A204.1 (cell line): ENCODE measurements around the gene METTL1.
"Not testable (repeated sequence)": the region's sequence is repeated elsewhere in the genome, so short reads cannot be mapped to it uniquely, and the experiment has no call there.

Experiments used
- FAIRE-seq: peaks from 2 replicates; lab custom pipeline; 2012; peaks lifted over from hg19 to GRCh38; lab: Jason Lieb, UNC

The METTL1 gene

DNA sequence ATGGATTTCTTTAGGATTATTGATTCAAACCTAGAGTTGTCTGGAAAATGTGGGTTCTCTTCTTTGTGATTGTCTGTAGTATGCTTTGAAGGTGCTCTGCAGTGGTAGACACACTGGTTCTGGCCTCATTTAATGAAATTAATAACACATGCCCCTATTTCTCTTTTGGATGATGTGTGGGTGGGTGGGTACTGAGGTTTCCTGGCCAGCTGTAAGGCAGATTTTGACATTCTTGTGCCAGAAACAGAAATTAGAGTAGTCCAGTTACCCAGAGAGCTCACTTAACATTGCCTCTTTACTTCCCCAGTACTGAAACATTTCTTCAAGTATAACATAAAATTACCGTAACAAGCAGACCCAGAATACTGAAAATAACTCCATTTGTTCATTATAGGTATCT, 25.1 kb upstream of the METTL1 start:
- no peak for FAIRE-seq

DNA sequence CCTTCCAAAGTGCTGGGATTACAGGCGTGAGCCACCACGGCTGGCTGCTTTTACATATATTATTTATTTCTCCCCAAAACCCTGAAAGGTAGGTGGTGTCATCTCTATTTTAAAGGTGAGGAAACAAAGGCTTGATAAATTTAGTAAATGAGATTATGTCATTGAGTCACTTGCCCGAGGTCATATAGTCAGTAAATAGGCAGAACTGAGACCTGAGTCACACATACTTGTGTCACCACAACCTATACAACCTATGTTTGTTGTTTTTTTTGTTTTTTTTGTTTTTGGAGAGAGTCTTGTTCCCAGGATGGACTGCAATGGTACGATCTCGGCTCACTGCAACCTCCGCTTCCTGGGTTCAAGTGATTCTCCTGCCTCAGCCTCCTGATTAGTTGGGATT, 23.4 kb upstream of the METTL1 start:
- no peak for FAIRE-seq

- FAIRE-seq = no peak
Measured at GRCh38 chr12:57793920-57794319, 22.0 kb upstream of the METTL1 start.

GRCh38 chr12:57783861-57784260, 12.0 kb upstream of the METTL1 start:
- FAIRE-seq = no peak

- no peak for FAIRE-seq
Measured at GRCh38 chr12:57783466-57783801, 11.5 kb upstream of the METTL1 start.

- FAIRE-seq = no peak
Measured at GRCh38 chr12:57782608-57783465, 10.9 kb upstream of the METTL1 start, which contains the start of gene TSFM. Gene TSFM (plus strand): TSS chr12:57782787. CDS start chr12:57782802, 15 bp downstream.

- FAIRE-seq = no peak
Measured at GRCh38 chr12:57782243-57782607, 10.3 kb upstream of the METTL1 start.

DNA sequence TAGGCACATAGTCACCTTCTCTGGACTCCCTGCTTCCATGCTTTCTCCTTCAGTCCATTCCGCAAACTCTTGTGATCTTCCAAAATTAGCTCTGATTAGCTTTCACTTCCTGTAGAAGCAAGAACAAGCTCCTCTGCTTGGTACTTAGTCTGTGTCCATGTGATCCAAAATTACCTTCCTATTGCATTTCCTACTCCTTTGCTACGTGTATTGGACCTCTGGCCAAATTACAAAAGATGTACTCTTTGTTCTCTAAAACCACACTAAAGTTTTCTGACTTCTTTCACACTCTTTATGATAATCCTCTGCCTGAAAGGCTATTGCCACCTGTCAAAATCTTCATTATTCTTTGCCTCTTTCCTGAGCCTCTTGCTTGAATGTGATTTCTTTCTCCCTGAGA, 9.9 kb upstream of the METTL1 start:
- FAIRE-seq = no peak

DNA sequence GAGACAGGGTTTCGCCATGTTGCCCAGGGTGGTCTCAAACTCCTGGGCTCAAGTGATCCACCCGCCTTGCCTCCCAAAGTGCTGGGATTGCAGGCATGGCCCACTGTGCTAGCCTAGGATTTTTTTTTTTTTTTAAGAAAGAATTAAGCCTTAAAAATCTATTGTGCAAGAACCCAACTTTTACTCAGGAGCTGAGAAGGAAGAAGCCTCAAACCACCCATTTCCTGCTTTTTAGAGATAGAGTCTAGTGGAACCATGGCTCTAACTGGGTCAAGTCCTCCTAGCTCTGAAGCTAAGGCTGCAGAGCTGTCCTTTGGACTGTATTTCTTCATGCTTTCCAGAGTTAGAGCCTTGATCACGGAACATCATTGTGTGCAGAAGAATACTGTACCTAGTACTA, 9.3 kb upstream of the METTL1 start:
- FAIRE-seq = no peak

DNA sequence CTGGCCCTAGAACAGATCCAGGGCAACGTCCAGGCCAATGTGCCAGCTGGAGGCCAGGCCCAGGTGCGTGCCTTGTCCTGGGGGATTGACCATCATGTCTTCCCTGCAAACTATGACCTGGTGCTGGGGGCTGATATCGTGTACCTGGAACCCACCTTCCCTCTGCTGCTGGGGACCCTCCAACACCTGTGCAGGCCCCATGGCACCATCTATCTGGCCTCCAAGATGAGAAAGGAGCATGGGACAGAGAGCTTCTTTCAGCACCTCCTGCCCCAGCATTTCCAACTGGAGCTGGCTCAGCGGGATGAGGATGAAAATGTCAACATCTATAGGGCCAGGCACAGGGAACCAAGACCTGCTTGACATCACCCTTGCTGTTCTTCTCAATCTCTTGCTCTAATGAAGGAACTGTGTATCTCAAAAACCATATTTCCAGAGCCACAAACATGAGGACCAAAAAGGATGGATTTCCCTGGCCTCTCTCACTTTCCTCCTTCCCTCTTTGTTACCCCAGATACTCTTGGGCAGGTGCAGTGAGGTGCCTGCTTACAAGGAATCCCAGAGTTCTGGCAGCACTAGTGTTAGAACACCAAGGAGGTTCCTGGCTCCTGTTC, 8.5 kb upstream of the METTL1 start:
- no peak for FAIRE-seq

DNA sequence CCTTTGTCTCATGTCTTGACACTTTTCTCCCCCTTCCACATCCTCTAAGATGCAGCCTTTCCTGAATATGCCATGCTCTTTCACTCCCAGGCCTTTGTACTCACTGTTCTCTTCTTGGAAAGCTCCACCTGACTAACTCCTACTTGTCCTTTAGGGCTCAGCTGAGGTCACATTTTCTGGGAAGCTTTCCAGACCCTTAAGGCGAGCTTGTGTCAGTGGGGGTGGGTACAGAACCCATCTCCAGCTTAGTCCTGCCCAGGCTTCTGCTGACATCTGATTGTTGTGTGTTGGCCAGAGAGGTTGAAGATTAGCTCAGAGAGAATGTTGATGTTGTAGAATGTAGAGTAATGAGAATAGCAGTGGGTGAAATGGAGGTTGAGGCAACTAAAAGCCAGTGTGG, 7.8 kb upstream of the METTL1 start:
- no peak for FAIRE-seq

- no peak for FAIRE-seq
Measured at GRCh38 chr12:57777911-57778310, 6.0 kb upstream of the METTL1 start.

DNA sequence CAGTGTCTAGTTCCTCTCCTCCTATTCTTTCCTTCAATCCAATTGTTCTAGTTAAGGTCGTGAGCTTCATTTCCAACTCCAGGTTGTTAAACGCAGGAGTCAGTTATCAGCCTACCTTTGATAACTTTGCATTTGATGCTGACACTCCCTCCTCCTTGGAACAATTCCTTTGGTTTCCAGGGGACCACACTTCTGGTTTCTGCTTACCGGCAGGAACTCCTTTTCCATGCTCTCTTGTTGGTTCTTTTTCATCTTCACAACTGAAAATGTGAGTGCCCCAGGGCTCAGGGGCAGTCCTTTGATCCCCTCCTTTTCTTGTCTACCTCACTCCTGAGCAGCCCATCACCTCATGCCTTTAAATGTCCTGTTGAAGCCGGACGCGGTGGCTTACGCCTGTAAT, 5.5 kb upstream of the METTL1 start:
- FAIRE-seq = no peak

DNA sequence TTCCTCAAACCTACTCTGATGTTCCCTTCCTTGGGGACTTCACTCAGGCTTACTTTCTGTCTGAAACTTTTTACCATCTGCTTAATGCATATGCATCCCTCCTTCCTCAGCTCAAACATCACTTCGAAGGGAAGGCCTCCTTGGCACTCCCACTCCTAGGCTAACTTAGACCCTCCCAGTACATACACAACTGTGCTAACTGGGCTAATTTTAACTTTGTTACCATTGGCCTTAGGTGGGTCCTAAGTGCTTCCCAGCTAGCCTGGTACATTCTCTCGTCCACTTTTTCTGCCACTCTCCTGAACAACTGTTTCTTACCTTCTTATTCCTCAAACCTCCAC, 4.3 kb upstream of the METTL1 start:
- FAIRE-seq = no peak

DNA sequence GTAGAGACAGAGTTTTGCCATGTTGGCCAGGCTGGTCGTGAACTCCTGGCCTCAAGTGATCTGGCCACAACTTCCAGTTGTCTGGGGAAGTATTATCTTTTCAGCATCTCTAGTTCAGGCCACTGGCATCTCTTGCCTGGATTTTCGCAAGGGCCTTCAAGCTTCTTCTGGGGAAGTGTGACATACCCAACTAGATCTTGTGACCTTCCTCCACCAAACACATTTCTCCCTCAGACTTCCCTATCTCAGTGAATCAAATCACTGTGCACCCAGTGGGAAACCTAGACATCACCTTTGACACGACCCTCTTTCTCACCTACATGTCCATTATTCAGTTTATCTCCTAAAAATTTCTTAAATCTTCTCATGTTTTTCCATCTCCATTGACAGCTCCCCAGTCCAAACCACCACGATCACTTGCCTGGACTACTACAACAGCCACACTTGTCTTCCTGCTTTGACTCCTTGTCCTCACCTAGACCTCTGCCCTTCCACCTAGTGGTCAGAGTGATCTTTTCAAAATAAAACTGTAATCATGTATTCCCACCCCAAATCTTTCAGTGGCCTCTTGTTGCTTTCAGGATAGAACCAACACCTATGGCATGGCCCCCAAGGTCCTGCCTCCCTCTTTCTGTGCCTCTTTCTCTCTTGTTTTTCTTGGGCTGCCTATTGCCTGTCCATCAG, 3.8 kb upstream of the METTL1 start:
- no peak for FAIRE-seq

DNA sequence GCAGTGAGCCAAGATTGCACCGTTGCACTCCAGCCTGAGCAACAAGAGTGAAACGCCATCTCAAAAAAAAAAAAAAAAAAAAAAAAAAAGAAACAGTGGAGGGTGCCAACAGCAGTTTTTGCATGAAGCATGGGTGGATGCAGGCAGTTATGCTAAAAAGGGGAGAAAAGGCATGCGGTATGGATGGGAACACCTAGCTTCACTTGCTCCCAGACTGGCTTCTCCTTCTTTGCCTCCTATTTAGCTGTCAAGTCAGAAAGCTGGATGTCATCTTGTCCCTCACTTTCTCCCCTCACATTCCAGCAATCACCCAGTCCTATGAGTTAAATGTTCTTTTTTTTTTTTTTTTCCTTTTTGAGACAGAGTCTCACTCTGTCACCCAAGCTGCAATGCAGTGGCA, 3.1 kb upstream of the METTL1 start:
- no peak for FAIRE-seq

- FAIRE-seq = not testable (repeated sequence)
Measured at GRCh38 chr12:57774634-57775033, 2.7 kb upstream of the METTL1 start.

GRCh38 chr12:57772429-57773322, 771 bp upstream of the METTL1 start, which contains the start of gene EEF1AKMT3:
Gene EEF1AKMT3 (plus strand): TSS chr12:57772614. CDS start chr12:57772725, 111 bp downstream.
- FAIRE-seq = no peak

DNA sequence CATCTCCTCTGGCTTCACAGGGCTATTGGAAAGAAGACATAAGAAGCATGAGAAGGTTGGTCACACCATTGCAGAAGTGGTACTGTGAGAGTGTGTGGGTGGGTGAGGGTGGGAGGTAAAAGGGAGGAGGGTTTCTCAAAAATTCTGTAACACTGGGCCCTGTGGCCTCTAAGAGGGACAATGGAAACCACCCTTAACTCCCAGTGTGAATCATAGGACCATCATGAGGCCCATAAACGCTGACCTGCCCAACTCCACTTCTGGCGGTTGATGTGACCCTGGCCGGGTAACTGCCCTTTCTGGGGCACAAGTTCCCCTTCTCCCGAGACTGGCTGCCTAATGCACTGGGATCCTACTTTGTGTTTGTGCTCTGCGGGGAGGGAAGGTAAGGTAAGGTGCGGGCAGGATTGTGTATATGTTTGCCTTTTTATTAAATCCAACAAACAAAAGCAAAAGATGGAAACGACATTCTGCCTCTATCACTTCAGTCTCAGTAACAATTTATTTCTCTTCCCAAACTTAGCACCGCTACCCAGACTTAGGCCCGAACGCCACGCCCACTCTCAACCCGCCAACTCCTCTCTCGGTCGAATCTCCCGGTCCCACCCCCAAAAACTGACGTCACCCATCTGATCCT, 551 bp downstream of the METTL1 start:
- peak; percentile 41 for FAIRE-seq

GRCh38 chr12:57770734-57771133, 1.2 kb downstream of the METTL1 start:
- FAIRE-seq = no peak

GRCh38 chr12:57769594-57769993, 2.3 kb downstream of the METTL1 start:
- FAIRE-seq = no peak

DNA sequence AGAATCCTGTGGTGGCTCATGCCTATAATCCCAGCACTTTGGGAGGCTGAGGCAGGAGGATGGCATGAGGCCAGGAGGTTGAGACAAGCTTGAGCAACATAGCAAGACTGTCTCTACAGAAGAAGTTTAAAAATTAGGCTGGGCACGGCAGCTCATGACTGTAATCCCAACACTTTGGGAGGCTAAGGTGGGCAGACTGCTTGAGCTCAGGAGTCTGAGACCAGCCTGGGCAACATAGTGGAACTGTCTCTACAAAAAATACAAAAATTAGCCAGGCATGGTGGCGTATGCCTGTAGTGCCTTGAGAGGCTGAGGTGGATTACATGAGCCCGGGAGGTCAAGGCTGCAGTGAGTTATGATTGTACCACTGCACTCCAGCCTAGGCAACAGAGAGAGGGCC, 4.0 kb downstream of the METTL1 start:
- FAIRE-seq = no peak
